Left kidney (tissue), 2 donors: ENCODE measurements around the gene EPB41L4B. TPM values are rescaled to one million over a fixed set of nuclear protein-coding genes. Genes with fewer than 3 reads are reported as not detected.

Experiments
- DNase-seq: peaks from one replicate; pipeline ENCODE4 v3.0.0-alpha.2; 2013
- polyA plus RNA-seq: library from polyadenylated mRNA; unstranded; fragments of 120-200 nt; gene quantifications from one replicate; pipeline ENCODE4 v1.2.1, GENCODE V29; 2013; ENCODE audit not compliant: insufficient read length

Gene EPB41L4B
- polyA plus RNA-seq, 1 donor: 17.4 TPM

DNA sequence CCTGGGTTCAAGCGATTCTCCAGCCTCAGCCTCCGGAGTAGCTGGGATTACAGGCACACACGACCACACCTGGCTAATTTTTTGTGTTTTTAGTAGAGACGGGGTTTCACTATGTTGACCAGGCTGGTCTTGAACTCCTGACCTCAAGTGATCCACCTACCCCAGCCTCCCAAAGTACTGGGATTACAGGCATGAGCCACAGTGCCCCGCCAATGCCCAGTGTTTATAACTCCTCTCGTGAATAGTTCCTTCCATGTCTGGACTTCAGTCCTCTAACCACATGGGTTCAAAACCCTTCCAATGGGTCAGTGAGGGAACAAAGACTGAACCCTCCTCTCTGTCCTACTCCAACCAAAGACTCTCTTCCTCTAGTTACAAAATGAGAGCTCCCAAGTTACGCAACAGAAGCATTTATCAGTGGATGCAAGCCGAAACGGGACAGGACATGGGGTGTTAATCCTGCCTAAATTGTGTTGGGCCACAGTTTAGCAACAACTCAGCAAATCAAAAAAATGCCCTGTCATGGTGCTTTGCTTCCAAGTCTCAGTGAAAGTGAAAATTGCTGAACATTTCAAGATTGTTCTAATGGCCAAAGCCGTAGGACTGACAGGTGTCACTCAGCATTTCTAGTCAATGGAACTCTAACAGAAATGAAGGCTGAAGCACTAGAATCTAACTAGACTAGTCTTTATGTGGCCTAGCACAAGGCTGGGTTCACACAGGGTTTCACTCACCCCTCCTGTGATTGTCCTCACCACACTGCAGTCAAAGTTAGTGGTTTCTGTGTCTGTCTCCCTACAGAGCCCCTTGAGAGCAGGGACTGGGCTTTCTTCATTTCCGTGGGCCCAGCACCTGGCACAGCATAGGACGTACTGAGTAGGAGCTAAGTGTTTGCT is 197.9 kb downstream of the EPB41L4B start:
- no peak for DNase-seq

Other genes starting within 250 kb of the EPB41L4B start
- 77.1 TPM for gene TMEM245, start 201.1 kb downstream of the EPB41L4B start, polyA plus RNA-seq
- 2.3 TPM for gene FRRS1L, start 153.8 kb downstream of the EPB41L4B start, polyA plus RNA-seq
- gene PTPN3, start 177.2 kb upstream of the EPB41L4B start, polyA plus RNA-seq: 60.7 TPM